ENCODE results near the gene IGSF3.

DNA sequence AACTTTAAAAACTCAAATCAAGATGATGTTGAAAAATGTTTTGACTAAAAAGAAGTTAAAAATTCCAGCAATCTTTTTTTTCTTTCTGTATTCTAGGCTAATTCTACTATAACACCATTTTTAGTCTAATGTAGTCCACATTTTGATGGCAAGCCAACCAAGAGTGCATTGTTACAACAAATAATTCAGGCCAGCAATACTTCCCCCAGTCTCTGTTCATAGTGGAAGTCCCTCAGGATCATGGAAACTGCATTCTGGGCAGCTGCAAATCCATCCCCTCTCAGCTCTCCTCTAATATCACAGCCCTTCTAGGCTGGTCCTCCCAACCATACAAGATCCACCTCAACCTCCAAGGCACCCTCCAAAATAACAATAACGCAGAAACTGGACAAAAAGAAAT, 89.0 kb downstream of the IGSF3 start:
- TF ChIP-seq, protein P1, sequence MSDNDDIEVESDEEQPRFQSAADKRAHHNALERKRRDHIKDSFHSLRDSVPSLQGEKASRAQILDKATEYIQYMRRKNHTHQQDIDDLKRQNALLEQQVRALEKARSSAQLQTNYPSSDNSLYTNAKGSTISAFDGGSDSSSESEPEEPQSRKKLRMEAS (IDR thresholded peaks at IDR 0.05; ENCODE audit: low read depth, low read length) = no peak
- TF ChIP-seq POLR2A (IDR thresholded peaks at IDR 0.05; ENCODE audit: low read depth, low read length) (no peak), EP300 (IDR thresholded peaks at IDR 0.05; ENCODE audit: borderline replicate concordance in 1 of 2, control insufficient read depth in 1 of 2, low read depth in 2 of 2, low read length in 2 of 2) (no peak), ZZZ3 (IDR thresholded peaks at IDR 0.05; ENCODE audit: control insufficient read depth, insufficient read length, low read depth) (no peak), RAD21 (IDR thresholded peaks at IDR 0.05; ENCODE audit: insufficient read depth, low read depth, low read length) (no peak), FOXM1 (IDR thresholded peaks at IDR 0.05; ENCODE audit: low read depth, low read length) (no peak), MXI1 (IDR thresholded peaks at IDR 0.05; ENCODE audit: low read depth, low read length) (no peak), NR2C2 (IDR thresholded peaks at IDR 0.05; ENCODE audit: borderline replicate concordance, control insufficient read depth, insufficient read length, low read depth) (no peak), PAX8 (IDR thresholded peaks at IDR 0.05) (no peak), RFX5 (IDR thresholded peaks at IDR 0.05; ENCODE audit: low read depth, low read length) (no peak), SUPT20H (IDR thresholded peaks at IDR 0.05; ENCODE audit: borderline replicate concordance, control insufficient read depth, low read depth, low read length) (no peak)
- TF ChIP-seq, protein P2, sequence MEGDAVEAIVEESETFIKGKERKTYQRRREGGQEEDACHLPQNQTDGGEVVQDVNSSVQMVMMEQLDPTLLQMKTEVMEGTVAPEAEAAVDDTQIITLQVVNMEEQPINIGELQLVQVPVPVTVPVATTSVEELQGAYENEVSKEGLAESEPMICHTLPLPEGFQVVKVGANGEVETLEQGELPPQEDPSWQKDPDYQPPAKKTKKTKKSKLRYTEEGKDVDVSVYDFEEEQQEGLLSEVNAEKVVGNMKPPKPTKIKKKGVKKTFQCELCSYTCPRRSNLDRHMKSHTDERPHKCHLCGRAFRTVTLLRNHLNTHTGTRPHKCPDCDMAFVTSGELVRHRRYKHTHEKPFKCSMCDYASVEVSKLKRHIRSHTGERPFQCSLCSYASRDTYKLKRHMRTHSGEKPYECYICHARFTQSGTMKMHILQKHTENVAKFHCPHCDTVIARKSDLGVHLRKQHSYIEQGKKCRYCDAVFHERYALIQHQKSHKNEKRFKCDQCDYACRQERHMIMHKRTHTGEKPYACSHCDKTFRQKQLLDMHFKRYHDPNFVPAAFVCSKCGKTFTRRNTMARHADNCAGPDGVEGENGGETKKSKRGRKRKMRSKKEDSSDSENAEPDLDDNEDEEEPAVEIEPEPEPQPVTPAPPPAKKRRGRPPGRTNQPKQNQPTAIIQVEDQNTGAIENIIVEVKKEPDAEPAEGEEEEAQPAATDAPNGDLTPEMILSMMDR (IDR thresholded peaks at IDR 0.05 in 2 of 3, conservative IDR thresholded peaks at IDR 0.05 in 1 of 3; ENCODE audit: control insufficient read depth in 2 of 3, extremely low read depth in 1 of 3, insufficient read depth in 1 of 3, low read depth in 3 of 3, low read length in 3 of 3) = no peak
